Neural progenitor cell (in vitro differentiated cells): Measurements from ENCODE around the gene SMYD2.

ENCODE experiments used
- CTCF ChIP-seq: fragments of 200-600 bp; sonication (generic); IDR thresholded peaks from 2 replicates; pipeline ENCODE4 v1.5.1; 2017; ENCODE audit warnings: antibody characterized with exemption, mild to moderate bottlenecking
- EZH2 ChIP-seq: fragments of 200-600 bp; sonication (generic); IDR thresholded peaks from 2 replicates; pipeline ENCODE4 v1.6.1; 2017; ENCODE audit warnings: antibody characterized with exemption, mild to moderate bottlenecking, moderate library complexity
- EZH2phosphoT487 ChIP-seq: fragments of 200-600 bp; sonication (generic); IDR thresholded peaks from 2 replicates; pipeline ENCODE4 v1.6.1; 2017; ENCODE audit warnings: antibody characterized with exemption

DNA sequence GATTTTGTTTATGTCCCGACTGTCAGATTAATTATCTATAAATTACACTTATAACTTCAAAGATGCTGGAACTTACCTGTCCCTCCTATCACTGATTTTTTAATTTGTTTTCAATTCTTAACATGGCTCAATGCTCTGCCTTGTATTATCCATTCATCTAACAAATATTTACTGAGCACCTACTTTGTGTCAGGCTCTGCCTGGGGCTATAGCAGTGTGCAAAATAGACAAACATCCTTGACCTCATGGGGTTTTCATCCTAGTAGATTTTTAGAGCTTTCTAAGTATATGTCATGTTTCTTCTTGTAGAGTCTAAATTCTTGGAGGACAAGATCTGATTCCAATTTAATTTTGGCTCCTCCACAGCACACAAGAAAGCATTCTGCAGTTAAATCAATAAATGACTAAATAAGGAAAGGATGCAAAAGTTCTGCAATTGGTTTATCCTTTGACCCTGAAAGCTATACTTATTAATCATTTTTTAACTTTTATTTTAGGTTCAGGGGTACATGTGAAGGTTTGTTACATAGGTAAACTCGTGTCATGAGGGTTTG is 10.8 kb upstream of the SMYD2 start:
- TF ChIP-seq CTCF (no peak), EZH2 (no peak), EZH2phosphoT487 (no peak)
